CD8-positive, alpha-beta memory T cell (primary cell): ENCODE measurements around the gene SLC27A4. TPM values are rescaled to one million over a fixed set of nuclear protein-coding genes. Genes with fewer than 3 reads are reported as not detected.
A peak's percentile ranks its signal among the peaks of the same experiment; 100 is the strongest.

Experiments
- CTCF ChIA-PET: fragments of 350-600 bp; sonication (Branson Sonifier 250); formaldehyde crosslinking; loops from one replicate; lab custom pipeline; 2021; ENCODE audit warnings: antibody characterized with exemption; lab: Charles Lee
- POLR2A ChIA-PET: fragments of 350-600 bp; sonication (Branson Sonifier 250); formaldehyde crosslinking; loops from one replicate; lab custom pipeline; 2021; ENCODE audit warnings: antibody characterized with exemption; lab: Charles Lee
- DNase-seq, 5 donors: peaks; one replicate each; pipeline versions ENCODE4 v3.0.0 to v3.0.0-alpha.2; 2020 to 2022; ENCODE audit warnings: mixed read lengths in 1 of 5
- H3K27ac ChIP-seq: one replicate; pipeline ENCODE4 v1.7.0; 2013; ENCODE audit warnings: low read depth, mild to moderate bottlenecking, low read length, moderate library complexity
- H3K27me3 ChIP-seq: 2 replicates; pipeline ENCODE4 v1.7.0; 2013; ENCODE audit warnings: low read length, mild to moderate bottlenecking; ENCODE audit not compliant: insufficient read depth, poor library complexity, severe bottlenecking
- H3K36me3 ChIP-seq: 2 replicates; pipeline ENCODE4 v1.7.0; 2013; ENCODE audit warnings: mild to moderate bottlenecking, low read length, moderate library complexity; ENCODE audit not compliant: insufficient read depth
- H3K4me1 ChIP-seq: 2 replicates; pipeline ENCODE4 v1.7.0; 2013; ENCODE audit warnings: mild to moderate bottlenecking, low read length, moderate library complexity; ENCODE audit not compliant: insufficient read depth
- H3K4me3 ChIP-seq: 2 replicates; pipeline ENCODE4 v1.7.0; 2013; ENCODE audit warnings: mild to moderate bottlenecking, low read length
- H3K9me3 ChIP-seq: 2 replicates; pipeline ENCODE4 v1.7.0; 2013; ENCODE audit warnings: mild to moderate bottlenecking, low read length
- H3K27ac Mint-ChIP-seq, 8 donors: one replicate each; pipeline ENCODE4 v1.8.0; 2020 to 2021; ENCODE audit warnings: mixed read lengths in 8 of 8, mild to moderate bottlenecking in 6 of 8, inconsistent platforms in 3 of 8, moderate library complexity in 3 of 8
- H3K27me3 Mint-ChIP-seq, 2 donors: one replicate each; pipeline ENCODE4 v1.8.0; 2020 to 2021; ENCODE audit warnings: mixed read lengths in 2 of 2, mild to moderate bottlenecking in 1 of 2, moderate library complexity in 1 of 2
- H3K36me3 Mint-ChIP-seq, 3 donors: one replicate each; pipeline ENCODE4 v1.8.0; 2020 to 2021; ENCODE audit warnings: mixed read lengths in 3 of 3, inconsistent platforms in 1 of 3, mild to moderate bottlenecking in 1 of 3
- H3K4me1 Mint-ChIP-seq, 3 donors: one replicate each; pipeline ENCODE4 v1.8.0; 2020 to 2021; ENCODE audit warnings: mixed read lengths in 3 of 3, inconsistent platforms in 1 of 3, mild to moderate bottlenecking in 1 of 3
- H3K4me3 Mint-ChIP-seq, 7 donors: one replicate each; pipeline ENCODE4 v1.8.0; 2020 to 2021; ENCODE audit warnings: mixed read lengths in 7 of 7, mild to moderate bottlenecking in 6 of 7, moderate library complexity in 4 of 7, inconsistent platforms in 2 of 7
- H3K9me3 Mint-ChIP-seq, 5 donors: one replicate each; pipeline ENCODE4 v1.8.0; 2020 to 2022; ENCODE audit warnings: mixed read lengths in 5 of 5, mild to moderate bottlenecking in 3 of 5, moderate library complexity in 2 of 5, inconsistent platforms in 1 of 5
- polyA plus RNA-seq: library from polyadenylated mRNA; unstranded; fragments of 300-500 nt; fragmentation: Illumina TruSeq; gene quantifications from one replicate; pipeline ENCODE4 v1.2.3, GENCODE V29; 2021
- total RNA-seq, 2 experiments: library from RNA; stranded (reverse); gene quantifications; one replicate each; pipeline ENCODE4 v1.2.3, GENCODE V29; 2021

SLC27A4 gene
- total and polyA plus RNA-seq, 3 experiments from 2014 or later = 11.2 to 46.0 (median 41.2) TPM

DNA sequence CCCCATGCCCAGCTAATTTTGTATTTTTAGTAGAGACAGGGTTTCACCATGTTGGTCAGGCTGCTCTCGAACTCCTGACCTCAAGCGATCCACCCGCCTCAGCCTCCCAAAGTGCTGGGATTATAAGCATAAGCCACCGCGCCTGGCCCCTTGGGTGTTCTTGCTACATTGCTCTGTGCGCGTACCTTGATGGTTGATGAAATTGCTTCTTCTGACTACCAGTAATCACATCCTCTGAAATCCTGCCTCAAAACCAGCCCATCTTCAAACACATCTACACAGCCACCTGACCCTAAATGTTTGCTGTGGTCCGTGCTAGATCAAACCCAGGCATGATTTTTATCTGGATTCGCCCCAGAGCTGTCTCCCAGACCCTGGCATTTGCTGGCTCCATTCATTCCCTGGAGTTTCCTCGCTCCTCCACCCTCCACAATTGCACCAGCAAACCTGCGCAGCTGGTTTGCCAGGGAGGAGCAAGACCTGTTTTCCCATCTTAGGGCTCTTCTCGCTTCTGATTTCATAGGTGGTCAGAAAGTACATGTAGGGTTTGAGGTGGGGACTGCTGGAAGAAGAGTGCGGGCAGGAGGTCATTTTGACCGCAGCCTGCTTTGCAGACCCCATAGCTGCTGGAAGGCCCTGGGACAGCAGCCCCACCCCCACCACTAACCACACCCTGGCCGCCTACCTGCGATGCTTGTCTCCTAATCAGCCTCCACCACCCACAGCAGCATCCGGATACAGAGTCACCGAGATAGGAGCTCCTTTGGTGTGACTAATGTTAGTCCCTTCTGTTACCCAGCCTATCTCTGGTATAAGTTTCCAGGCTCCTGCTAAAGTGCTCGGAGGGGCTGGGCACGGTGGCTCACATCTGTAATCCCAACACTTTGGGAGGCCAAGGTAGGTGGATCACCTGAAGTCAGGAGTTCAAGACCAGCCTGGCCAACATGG lies 41.5 kb upstream of the SLC27A4 start:
- peaks cover 4% of the 10 kb centered on the region for H3K4me1 ChIP-seq
- Mint-ChIP-seq H3K9me3 (no peaks in the 10 kb centered on the region), H3K36me3 (peaks cover 0 to 2% (median 1%) of the 10 kb centered on the region in 3 donors), H3K4me1 (peaks cover 2 to 4% (median 2%) of the 10 kb centered on the region in 3 donors), H3K27ac (no peak overlapping the region), H3K27me3 (no peaks in the 10 kb centered on the region), H3K4me3 (no peak overlapping the region)
- no peaks in the 10 kb centered on the region for H3K27me3 ChIP-seq
- H3K36me3 ChIP-seq = no peaks in the 10 kb centered on the region
- H3K9me3 ChIP-seq = no peaks in the 10 kb centered on the region
- ChIA-PET POLR2A (interaction anchor here (0.6 kb wide), 1 partner anchor 12 kb away, joined by 6 read pairs; no protein-coding TSS in a partner anchor), CTCF (no interaction called here)
- no peak overlapping the region for H3K27ac ChIP-seq
- no peak overlapping the region for H3K4me3 ChIP-seq
- DNase-seq = no peak

DNA sequence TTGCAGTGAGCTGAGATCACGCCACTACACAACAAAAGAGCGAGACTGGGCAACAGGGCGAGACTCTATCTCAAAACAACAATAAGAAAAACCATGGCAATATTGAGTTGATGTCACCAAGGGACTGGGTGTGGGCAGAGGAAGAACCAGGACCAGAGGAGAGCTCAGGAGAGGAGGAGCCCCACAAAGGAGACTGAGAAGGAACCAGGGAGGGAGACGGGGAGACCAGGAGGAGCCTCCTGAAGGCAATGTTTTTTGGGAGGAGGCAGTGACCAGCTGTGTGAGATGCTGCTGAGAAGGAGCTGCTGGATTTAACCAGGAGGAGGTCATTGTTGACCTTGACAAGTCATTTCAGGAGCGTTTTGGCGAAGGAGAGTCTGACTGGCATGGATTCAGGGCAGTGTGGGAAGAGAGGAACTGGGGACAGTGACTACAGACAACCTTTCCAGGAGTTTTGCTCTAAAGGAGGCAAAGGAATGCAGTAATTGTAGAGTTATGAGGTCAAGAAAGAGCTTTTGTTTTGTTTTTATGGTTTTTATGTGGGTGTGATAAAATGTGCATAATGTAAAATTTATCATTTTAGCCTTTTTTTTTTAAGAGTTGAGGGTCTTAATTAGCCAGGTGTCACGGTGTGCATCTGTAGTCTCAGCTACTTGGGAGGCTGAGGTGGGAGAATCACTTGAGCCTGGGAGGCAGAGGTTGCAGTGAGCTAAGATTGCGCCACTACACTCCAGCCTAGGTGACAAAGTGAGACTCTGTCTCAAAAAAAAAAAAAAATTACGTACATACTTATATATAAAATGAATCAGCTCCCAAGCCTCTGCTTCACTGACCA lies 36.0 kb upstream of the SLC27A4 start:
- Mint-ChIP-seq H3K27ac (peak overlapping the region in 4 of 8 donors; percentile 9 to 59 (median 33)), H3K4me1 (no peaks in the 10 kb centered on the region), H3K4me3 (no peak overlapping the region), H3K9me3 (no peaks in the 10 kb centered on the region), H3K36me3 (peaks cover 4 to 11% (median 4%) of the 10 kb centered on the region in 3 donors), H3K27me3 (no peaks in the 10 kb centered on the region)
- CTCF ChIA-PET = interaction anchor here (1.0 to 1.2 kb wide), 2 partner anchors 9 to 10 kb away, joined by 3 to 4 read pairs; no protein-coding TSS in a partner anchor
- Histone ChIP-seq H3K36me3 (peaks cover 4% of the 10 kb centered on the region), H3K4me1 (no peaks in the 10 kb centered on the region), H3K27me3 (no peaks in the 10 kb centered on the region), H3K9me3 (no peaks in the 10 kb centered on the region), H3K4me3 (no peak overlapping the region), H3K27ac (no peak overlapping the region)
- POLR2A ChIA-PET = no interaction called here
- DNase-seq = no peak

DNA sequence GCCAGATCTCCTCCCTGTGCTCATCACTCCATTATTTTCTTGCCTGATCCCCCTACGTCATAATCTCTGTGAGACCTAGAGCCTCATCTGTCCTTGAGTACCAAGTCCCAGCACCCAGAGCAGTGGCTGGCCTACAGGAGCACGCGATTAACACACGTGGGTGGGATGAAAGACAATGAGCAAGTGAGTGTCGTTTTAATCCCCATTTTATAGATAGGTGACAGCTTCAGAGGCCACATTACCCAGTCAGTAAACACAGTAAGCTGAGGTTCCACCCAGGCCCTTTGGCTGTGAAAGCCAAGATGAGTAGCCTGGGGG lies 35.4 kb upstream of the SLC27A4 start:
- H3K4me3 ChIP-seq = no peak overlapping the region
- Mint-ChIP-seq H3K36me3 (peaks cover 4 to 17% (median 4%) of the 10 kb centered on the region in 3 donors), H3K4me3 (no peak overlapping the region), H3K9me3 (no peaks in the 10 kb centered on the region), H3K27me3 (no peaks in the 10 kb centered on the region), H3K4me1 (no peaks in the 10 kb centered on the region), H3K27ac (peak overlapping the region in 2 of 8 donors; percentile 15 to 55)
- DNase-seq = no peak
- POLR2A ChIA-PET = no interaction called here
- no peaks in the 10 kb centered on the region for H3K4me1 ChIP-seq
- peaks cover 10% of the 10 kb centered on the region for H3K36me3 ChIP-seq
- CTCF ChIA-PET = no interaction called here
- H3K27me3 ChIP-seq = no peaks in the 10 kb centered on the region
- no peaks in the 10 kb centered on the region for H3K9me3 ChIP-seq
- H3K27ac ChIP-seq = no peak overlapping the region

DNA sequence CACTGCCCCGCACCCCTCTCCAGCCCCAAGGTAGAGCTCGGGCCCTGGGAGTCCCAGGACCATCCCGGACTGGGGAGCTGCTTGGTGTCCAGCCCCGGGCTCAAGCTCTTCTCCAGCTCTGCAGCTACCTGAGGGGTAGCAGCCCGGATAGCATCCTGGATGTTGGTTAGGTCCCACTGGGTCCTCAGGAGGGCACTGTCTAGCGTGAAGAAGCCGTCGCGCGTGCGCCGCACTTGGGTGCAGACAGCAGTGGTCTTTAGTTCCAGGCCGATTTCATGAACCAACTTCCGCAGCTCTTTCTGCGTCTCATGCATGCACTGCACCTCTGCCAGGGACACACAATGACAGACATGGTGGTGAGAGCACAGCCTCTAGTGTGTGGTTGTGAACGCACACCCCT lies 30.8 kb upstream of the SLC27A4 start:
- POLR2A ChIA-PET = no interaction called here
- peaks cover 4 to 44% (median 4%) of the 10 kb centered on the region in 3 donors for H3K36me3 Mint-ChIP-seq
- Histone ChIP-seq H3K27me3 (no peaks in the 10 kb centered on the region), H3K36me3 (peaks cover 31% of the 10 kb centered on the region), H3K4me1 (no peaks in the 10 kb centered on the region), H3K4me3 (no peak overlapping the region), H3K9me3 (no peaks in the 10 kb centered on the region), H3K27ac (no peak overlapping the region)
- no peak overlapping the region for H3K27ac Mint-ChIP-seq
- no peaks in the 10 kb centered on the region for H3K4me1 Mint-ChIP-seq
- CTCF ChIA-PET = interaction anchor here (1.2 kb wide), 1 partner anchor 12 kb away, joined by 3 read pairs; the partner anchor contains the start of gene TRUB2
- no peaks in the 10 kb centered on the region for H3K9me3 Mint-ChIP-seq
- no peak for DNase-seq
- no peaks in the 10 kb centered on the region for H3K27me3 Mint-ChIP-seq
- H3K4me3 Mint-ChIP-seq = no peak overlapping the region

DNA sequence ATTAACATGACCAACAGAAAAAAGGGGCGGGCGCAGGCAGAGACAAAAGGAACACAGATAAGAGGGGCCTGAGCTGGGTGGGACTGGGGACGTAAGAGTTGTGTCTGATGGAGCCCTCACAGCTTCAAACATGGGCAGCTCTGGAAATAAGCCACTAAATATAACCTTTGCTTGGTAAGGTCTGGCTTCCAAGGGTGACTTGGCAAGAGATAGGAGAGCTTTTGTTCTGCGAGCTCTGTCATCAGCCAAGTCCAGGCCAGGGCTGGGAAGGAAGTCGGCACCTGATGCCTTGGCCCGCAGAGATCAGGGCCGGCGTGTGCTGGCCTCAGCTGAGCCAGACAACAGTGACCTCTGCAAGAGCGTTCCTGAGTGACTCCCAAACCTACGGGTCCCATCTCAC lies 29.9 kb upstream of the SLC27A4 start:
- H3K9me3 Mint-ChIP-seq = no peaks in the 10 kb centered on the region
- no peak overlapping the region for H3K27ac ChIP-seq
- POLR2A ChIA-PET = no interaction called here
- peaks cover 38% of the 10 kb centered on the region for H3K36me3 ChIP-seq
- CTCF ChIA-PET = interaction anchor here (1.1 kb wide), 1 partner anchor 52 kb away, joined by 3 read pairs; no protein-coding TSS in a partner anchor
- H3K4me1 Mint-ChIP-seq = no peaks in the 10 kb centered on the region
- H3K27me3 ChIP-seq = no peaks in the 10 kb centered on the region
- H3K4me1 ChIP-seq = no peaks in the 10 kb centered on the region
- H3K27me3 Mint-ChIP-seq = no peaks in the 10 kb centered on the region
- no peak for DNase-seq
- H3K9me3 ChIP-seq = no peaks in the 10 kb centered on the region
- peak overlapping the region in 1 of 8 donors; percentile 3 for H3K27ac Mint-ChIP-seq
- H3K4me3 ChIP-seq = no peak overlapping the region
- no peak overlapping the region for H3K4me3 Mint-ChIP-seq
- H3K36me3 Mint-ChIP-seq = peaks cover 4 to 51% (median 4%) of the 10 kb centered on the region in 3 donors

DNA sequence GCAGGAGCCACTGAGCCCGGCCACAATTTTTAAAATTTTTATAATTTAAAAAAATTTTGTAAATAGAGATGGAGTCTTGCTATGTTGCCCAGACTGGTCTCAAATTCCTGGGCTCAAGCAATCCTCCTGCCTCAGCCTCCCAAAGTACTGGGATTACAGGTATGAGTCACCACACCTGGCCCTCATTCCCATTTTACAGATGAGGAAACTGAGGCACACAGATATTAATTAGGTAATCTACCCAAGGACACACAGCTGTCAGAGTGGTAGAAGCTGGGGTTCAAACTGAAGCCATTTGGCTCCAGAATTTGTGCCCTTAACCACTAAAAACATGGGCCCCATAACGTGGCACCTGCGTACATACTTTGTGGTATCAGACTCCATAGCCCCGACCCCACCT lies 25.6 kb upstream of the SLC27A4 start:
- Histone ChIP-seq H3K36me3 (peaks cover 50% of the 10 kb centered on the region), H3K4me1 (no peaks in the 10 kb centered on the region), H3K27me3 (no peaks in the 10 kb centered on the region), H3K9me3 (no peaks in the 10 kb centered on the region), H3K27ac (no peak overlapping the region), H3K4me3 (no peak overlapping the region)
- ChIA-PET CTCF (no interaction called here), POLR2A (no interaction called here)
- H3K4me1 Mint-ChIP-seq = peaks cover 0 to 2% (median 0%) of the 10 kb centered on the region in 3 donors
- peaks cover 0 to 64% (median 2%) of the 10 kb centered on the region in 3 donors for H3K36me3 Mint-ChIP-seq
- no peaks in the 10 kb centered on the region for H3K9me3 Mint-ChIP-seq
- H3K27me3 Mint-ChIP-seq = no peaks in the 10 kb centered on the region
- H3K27ac Mint-ChIP-seq = no peak overlapping the region
- no peak overlapping the region for H3K4me3 Mint-ChIP-seq
- DNase-seq = no peak

DNA sequence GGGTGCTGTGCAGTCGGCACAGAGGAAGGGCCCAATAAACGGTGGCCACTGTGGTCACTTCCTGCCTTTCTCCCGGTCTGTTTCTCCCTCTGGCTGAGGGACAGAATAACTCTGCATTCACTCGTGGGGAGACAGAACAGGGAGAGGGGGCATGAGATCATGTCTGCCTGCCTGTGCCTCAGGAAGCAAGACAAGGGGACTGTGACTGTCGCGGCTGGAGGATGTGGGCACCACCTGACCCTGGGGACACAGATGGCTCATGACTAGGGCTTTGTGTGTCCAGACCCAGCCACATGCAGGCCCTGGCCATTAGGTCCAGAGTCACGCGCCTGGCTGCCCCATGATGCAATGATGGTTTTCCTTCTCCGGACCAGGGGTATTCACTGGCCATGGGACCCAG lies 23.9 kb upstream of the SLC27A4 start:
- peaks cover 0 to 47% (median 2%) of the 10 kb centered on the region in 3 donors for H3K36me3 Mint-ChIP-seq

More for the DNA sequence above, 23.9 kb upstream of the SLC27A4 start:
- no peak for DNase-seq
- no peak overlapping the region for H3K4me3 Mint-ChIP-seq
- no peaks in the 10 kb centered on the region for H3K27me3 Mint-ChIP-seq
- Histone ChIP-seq H3K4me1 (peaks cover 4% of the 10 kb centered on the region), H3K9me3 (no peaks in the 10 kb centered on the region), H3K36me3 (peaks cover 42% of the 10 kb centered on the region), H3K27ac (no peak overlapping the region), H3K4me3 (no peak overlapping the region), H3K27me3 (no peaks in the 10 kb centered on the region)
- H3K9me3 Mint-ChIP-seq = no peaks in the 10 kb centered on the region
- no peak overlapping the region for H3K27ac Mint-ChIP-seq
- ChIA-PET POLR2A (no interaction called here), CTCF (no interaction called here)
- peaks cover under 1 to 2% (median 1%) of the 10 kb centered on the region in 3 donors for H3K4me1 Mint-ChIP-seq
